GM12865 (cell line): ENCODE measurements around the gene CRIM1.

Experiments
- DNase-seq: peaks from one replicate; pipeline ENCODE4 v3.0.0; 2010; ENCODE audit warnings: low read depth
- H3K4me3 ChIP-seq: 2 replicates; pipeline ENCODE4 v1.5.1; 2011; ENCODE audit warnings: mild to moderate bottlenecking, low read depth, low read length, control low read depth
- TF ChIP-seq, protein P1 (sequence below): IDR thresholded peaks from 2 replicates; pipeline ENCODE4 v1.5.1; 2011; ENCODE audit warnings: low read length, control low read depth, low read depth, inconsistent platforms; ENCODE audit not compliant: insufficient read depth; ENCODE audit errors: missing control alignments

CRIM1 gene

DNA sequence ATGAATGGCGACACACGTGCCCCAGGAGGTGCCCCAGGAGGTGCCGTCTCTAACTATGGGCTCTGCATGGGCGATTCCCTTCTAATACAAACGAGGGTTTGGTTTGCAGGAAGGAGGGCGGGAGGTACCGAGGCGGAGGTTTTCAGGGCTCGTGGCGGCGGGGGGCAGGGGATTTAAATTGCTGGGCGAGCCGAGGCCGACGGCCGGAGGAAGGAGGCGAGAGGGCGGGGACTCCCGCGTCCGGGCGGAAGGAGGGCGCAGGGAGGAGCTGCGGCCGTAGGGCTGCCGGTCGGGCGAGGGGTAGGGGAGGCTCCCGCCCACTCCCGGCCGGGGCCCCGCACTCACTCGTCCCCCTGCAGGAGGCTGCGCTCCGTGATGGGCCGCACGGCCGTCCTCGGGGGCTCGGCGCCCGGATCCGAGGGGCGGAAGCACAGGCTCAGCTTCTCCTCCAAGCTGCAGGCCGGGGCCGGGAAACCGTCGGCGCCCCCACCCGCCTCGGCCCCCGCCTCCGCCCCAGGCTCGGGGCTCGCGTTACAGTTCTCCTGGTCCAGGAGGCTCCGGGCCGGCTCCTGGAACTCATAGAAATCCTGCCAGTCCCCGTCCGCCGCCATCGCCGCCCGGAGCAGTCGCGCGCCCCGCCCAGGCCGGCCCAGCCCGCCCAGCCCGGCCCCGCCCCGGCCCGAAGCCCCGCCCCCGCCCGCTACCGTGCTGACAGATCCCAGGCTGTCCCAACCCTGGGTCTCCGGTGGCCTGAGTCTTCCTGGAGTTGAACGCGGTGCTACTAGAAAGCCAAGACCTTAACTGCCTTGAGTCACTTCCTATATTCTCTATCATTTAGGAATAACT is 242.2 kb downstream of the CRIM1 start, which contains the start of gene FEZ2:
Gene FEZ2 (minus strand): TSS at position 637 of the 846 bp plus-strand sequence. CDS start 26 bp downstream, at position 611.
- TF ChIP-seq, protein P1, sequence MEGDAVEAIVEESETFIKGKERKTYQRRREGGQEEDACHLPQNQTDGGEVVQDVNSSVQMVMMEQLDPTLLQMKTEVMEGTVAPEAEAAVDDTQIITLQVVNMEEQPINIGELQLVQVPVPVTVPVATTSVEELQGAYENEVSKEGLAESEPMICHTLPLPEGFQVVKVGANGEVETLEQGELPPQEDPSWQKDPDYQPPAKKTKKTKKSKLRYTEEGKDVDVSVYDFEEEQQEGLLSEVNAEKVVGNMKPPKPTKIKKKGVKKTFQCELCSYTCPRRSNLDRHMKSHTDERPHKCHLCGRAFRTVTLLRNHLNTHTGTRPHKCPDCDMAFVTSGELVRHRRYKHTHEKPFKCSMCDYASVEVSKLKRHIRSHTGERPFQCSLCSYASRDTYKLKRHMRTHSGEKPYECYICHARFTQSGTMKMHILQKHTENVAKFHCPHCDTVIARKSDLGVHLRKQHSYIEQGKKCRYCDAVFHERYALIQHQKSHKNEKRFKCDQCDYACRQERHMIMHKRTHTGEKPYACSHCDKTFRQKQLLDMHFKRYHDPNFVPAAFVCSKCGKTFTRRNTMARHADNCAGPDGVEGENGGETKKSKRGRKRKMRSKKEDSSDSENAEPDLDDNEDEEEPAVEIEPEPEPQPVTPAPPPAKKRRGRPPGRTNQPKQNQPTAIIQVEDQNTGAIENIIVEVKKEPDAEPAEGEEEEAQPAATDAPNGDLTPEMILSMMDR, result no peak
- DNase-seq, result peak; percentile 91

More for the DNA sequence above, 242.2 kb downstream of the CRIM1 start, which contains the start of gene FEZ2:
- H3K4me3 ChIP-seq, result peak within 1 kb of the TSS; percentile 78
